ENCODE data around the gene COX5B.
A peak's percentile ranks its signal among the peaks of the same experiment; 100 is the strongest.
"Not testable (repeated sequence)": the region's sequence is repeated elsewhere in the genome, so short reads cannot be mapped to it uniquely, and the experiment has no call there.

COX5B gene, protein sequence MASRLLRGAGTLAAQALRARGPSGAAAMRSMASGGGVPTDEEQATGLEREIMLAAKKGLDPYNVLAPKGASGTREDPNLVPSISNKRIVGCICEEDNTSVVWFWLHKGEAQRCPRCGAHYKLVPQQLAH

DNA sequence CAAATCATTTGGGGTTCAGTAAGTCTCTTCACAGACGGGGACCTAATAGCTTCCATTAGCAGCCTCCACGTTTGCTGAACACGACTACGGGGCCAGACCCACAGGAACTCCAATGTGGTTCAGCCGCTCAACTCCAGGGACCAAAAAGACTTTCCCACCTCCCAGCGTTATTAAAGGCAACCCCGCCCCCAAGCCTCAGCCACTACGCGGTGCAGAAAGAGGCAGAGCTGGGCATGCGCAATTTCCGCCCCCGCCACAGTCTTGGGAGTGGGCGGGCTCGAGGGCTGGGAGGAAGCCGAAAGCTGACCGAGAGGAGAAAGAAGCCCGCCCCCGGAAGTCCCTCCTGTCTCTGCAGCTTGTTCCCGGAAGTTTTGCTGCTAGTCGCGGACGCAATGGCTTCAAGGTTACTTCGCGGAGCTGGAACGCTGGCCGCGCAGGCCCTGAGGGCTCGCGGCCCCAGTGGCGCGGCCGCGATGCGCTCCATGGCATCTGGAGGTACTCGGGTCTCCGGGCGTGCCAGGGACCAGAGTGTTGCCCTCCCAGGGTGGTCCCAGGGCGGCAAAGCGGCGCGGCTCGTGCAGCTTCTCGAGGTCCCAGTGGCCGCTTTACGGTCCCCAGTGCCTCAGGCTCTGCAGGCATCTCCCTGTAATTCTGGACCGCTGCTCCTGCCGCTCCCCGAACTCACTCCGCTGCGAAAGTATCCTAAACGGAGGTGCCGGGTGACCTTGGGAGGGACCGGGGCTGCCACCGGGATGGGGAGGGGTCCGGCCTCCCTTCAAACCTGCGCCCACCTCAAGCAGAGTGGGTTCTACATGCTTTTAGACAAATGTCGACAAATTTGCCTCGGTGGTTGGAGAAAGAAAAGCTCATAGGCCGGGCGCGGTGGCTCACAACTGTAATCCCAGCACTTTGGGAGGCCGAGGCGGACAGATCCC lies at the start of gene COX5B:
Gene COX5B (plus strand): TSS at position 368 of the 935 bp plus-strand sequence. CDS start 25 bp downstream, at position 393.
- peak; percentile 72 for DNase-seq (ENCODE audit: low read depth)

DNA sequence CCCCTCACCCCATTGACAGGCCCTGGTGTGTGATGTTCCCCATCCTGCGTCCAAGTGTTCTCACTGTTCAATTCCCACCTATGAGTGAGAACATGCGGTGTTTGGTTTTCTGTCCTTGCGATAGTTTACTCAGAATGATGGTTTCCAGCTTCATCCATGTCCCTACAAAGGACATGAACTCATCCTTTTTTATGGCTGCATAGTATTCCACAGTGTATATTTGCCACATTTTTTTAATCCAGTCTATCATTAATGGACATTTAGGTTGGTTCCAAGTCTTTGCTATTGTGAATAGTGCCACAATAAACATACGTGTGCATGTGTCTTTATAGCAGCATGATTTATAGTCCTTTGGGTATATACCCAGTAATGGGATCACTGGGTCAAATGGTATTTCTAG lies 49.7 kb upstream of the COX5B start:
- not testable (repeated sequence) for DNase-seq (ENCODE audit: low read depth)

DNA sequence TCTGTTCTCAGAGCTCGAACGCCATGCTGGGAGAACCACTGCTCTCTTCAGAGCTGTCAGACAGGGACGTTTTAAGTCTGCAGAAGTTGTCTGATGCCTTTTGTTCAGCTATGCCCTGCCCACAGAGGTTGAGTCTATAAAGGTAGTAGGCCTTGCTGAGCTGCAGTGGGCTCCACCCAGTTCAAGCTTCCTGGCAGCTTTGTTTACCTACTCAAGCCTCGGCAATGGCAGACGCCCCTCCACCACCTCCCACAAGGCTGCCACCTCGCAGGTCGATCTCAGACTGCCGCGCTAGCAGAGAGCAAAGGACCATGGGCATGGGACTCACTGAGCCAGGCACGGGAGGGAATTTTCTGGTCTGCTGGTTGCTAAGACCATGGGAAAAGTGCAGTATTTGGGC lies 44.3 kb upstream of the COX5B start:
- not testable (repeated sequence) for DNase-seq (ENCODE audit: low read depth)

DNA sequence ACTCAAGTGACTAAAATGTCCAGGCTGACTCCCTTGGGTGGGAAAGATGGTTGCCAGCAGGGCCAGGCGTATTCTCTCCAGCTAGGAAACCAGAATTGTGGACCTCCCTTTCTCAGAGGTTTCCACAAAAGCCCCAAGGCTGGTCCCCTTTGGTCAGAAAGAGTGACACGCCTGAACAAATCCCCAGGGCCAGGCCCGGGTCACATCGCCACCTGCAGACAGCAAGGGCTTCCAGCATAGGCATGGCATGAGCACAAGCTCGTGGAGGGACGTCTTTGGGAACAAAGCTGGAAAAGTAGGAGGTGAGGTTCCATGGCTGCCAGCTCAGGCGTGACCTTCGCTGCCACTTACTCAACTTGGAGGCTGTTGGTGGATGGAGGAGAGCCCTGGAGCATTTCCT lies 40.8 kb upstream of the COX5B start:
- not testable (repeated sequence) for DNase-seq (ENCODE audit: low read depth)

DNA sequence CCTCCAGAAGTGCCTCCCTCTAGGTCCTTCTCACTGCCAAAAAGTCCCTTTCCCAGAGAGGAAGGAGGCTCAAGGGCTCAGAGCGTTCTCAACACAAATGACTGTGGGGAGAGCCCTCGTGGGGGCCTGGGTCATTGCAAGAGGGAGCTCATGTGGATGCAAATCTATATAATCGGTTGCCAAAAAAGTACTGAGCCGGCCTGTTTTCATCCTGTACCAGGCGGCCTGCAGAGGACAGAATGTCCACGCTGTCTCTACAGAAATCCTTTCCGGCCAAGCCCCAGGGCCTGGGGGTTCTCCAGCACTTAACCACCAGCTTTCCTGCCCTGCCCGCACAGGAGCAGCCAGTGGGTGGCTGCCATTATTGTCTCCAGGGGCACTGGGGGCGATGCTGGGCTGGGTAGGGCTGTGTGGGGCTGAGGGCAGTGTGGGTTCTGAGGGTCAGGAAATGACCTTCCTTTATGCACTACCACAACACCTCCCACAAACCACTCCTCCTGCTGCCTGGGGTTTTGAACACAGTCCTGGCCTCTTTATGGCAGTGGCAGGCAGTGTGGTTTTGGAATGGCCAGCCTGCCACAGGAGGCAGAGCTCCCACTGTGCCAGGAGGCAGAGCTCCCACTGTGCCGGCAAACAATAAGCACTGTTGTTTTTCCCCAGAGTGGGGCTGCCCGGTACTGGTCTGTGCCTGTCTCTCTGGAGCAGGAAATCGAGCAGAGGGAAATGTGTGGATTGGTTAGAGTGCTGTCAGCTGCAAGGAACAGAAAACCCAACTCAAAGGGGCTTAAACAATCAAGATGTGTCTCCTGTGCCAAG lies 40.1 kb upstream of the COX5B start:
- DNase-seq (ENCODE audit: low read depth), result not testable (repeated sequence)

DNA sequence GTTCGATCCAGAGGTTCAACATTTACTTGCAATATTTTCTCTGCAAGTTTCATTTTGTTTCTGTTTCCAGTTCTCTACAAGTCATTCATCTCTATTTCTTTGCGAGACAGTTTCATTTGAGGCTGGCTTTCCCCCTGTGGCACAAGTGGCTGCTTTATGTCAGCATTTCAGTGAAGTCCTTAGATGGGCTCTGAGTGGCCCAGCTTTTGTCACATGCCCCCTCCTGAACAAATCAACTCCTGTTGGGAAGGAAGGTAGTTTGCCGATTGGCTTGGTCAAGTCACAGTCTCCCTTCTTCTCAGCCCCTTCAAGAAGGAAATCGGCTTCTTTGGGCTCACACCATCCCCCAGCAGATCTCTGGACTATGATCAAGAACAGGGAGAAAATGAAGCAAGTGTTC lies 37.1 kb upstream of the COX5B start:
- not testable (repeated sequence) for DNase-seq (ENCODE audit: low read depth)

DNA sequence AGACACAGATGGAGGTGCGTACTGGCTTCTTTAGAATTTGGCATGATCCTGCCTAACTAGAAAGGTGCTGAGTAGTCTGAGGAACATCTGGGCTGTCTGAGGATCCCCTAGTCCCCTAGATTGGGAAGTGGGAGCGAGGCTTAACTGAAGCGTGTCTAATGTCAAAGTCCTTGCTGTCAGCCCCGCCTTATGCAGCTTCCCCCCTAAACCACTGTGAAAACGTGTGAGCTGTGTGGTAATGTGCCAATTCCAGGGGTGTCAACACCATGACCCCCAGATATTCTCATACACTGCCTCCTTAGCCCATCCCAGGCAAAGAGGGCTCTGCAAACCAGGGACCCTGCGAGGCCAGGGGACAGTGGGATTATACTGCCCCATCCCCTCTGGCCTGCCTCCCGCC lies 34.0 kb upstream of the COX5B start:
- not testable (repeated sequence) for DNase-seq (ENCODE audit: low read depth)

DNA sequence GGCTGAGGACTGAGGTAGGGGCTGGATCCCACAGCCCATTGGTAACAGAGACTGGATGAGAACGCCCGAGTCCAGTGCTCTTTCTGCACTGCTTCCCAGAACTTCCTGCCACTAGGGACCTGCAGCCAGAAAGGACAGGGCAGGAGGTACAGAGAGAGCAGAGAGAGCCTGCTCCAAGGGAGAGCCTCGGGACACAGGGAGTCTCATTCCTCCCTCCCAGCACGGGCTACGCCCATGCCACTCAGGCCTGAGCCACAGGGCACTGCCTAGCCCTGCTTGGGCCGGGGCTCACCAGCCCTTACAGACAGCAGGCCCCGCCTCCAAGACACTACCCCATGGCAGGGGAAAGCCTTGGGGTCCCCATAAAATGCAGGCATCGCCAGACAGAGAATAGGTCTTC lies 30.1 kb upstream of the COX5B start:
- not testable (repeated sequence) for DNase-seq (ENCODE audit: low read depth)

DNA sequence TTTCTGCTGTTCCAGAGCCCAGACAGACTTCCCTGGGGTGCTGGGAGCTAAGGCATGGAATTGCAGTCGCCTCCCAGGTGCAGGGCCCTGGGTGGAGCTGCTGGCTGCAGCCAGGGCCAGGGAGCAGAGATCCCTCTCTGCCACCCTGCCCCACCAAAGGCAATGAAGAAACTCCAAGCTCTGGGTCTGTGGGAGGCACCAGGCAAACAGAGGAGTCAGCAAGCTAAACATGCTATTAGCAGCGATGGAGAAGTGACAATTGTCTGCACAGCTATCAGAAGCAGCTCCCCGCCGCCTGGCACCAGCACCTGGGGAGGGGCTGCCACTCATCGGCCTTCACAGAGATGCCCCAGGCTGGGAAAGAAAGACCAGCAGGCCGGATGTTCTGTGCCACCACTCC lies 28.0 kb upstream of the COX5B start:
- no peak for DNase-seq (ENCODE audit: low read depth)

DNA sequence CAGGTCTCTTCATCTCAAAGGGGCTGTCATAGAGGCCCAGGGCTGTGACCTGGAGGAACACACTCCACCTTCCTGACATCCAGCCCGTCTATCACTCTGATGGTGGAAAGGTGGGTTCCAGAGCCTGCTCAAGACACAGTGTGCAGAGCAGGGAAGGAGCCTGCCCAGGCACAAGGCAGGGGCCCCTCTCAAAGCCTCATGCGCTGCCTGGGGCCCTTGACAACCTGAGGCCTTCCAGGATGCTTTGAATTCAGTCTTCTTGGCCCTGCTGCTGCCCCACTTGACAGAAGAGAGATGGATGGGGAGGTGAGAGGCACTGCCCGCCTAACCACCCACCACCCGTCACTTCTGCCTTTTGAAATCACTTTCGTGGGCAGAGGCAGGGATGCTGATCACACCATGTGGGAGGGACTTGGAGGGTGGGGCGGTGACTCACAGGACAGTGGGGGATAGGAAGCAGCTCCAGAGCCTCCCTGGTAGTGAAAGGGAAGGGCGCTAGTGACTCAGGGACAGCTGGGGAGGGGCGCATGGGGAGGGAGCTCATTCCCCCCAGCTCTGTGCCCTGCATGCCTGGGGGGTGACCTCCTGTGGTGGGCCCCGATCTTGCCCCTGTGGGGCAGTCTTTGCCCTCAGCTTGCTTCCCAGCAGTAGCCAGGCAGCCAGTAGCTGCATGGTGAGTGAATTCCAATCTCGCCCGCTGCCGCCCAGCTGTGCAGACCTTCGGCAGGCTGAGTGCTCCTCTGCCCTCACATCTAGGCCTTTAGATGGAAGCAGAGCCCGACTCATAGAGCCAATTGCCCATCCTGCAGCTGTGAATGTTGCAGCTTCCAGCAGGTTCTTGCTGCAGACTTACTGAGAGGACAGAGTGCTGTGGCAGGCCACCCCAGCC lies 26.7 kb upstream of the COX5B start:
- DNase-seq (ENCODE audit: low read depth), result not testable (repeated sequence)

DNA sequence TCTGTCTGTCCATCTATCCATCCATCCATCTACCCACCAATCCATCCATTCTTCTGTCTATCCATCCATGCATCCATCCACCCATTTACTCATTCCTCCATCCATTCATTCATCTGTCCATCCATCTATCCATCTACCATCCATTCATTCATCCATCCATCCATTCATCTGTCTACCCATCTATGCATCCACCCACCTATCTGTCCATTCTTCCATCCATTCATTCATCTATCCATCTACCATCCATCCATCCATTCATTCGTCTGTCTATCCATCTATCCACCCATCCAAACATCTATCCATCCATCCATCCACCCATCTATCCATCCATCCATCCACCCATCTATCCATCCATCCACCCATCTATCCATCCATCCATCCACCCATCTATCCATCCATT lies 25.4 kb upstream of the COX5B start:
- DNase-seq (ENCODE audit: low read depth), result not testable (repeated sequence)

DNA sequence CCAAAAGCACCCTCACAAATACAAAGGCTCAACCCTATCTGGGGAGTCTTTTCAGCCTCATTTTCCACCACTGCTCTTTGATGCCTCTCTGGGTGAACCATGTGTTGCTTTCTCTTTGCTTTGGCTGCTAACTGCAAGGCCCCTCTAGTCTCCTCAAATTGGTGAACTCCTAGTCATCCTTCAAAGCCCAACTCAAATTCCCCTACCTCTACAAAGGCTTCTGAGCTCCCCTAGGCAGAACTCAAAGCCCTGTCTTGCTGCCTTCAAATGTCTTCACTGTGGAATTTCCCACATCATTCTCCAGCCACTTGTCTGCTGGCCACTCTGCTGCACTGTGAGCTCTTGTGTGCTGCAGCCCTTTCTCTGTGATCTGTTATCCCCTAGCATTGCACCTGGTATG lies 22.9 kb upstream of the COX5B start:
- not testable (repeated sequence) for DNase-seq (ENCODE audit: low read depth)

DNA sequence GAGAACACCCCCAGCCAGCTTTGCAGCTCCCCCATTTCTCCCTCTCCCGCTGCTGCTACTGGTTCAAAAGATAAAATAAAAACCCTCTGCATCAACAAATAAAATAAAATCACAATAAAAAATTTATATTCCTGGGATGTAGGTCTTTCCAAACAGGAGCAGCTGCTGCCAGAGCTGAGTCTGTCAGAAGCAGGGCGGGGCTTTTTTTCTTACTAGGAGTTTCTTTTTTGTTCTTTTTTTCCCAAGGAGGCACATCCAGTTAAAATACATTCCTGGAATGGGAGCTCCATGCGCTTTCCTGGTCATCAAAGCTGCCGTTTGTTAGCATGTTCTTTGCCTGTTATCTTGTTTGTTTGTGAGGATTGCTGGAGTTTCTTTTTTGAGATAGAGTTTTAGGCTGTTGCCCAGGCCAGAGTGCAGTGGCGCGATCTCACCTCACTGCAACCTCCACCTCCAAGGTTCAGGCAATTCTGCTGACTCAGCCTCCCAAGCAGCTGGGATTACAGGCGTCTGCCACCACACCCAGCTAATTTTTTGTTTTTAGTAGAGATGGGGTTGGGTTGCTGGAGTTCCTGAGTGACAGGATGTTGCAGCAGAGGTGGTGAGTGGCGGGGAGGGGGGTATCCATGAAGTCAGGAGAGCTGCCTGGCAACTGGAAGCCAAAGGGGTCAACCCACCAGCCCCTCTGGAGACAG lies 20.4 kb upstream of the COX5B start:
- DNase-seq (ENCODE audit: low read depth), result not testable (repeated sequence)

DNA sequence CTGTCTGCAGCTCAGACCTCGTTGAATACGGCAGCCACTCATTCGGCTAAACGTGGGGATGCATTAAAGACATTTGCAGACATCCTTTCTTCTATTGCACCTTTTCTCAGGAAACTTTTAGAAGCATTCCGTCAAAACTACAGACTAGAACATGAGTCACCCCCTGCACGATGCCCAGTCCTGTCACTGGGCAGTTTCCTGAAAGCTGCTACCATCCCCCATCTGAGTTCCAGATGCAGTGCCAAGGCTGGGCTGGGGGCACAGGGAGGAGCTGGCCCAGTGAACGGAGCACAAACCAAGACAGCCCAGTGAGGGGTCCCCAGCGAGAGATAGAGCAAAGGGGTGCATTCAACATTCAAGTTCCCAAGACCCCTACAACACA lies 19.8 kb upstream of the COX5B start:
- DNase-seq (ENCODE audit: low read depth), result not testable (repeated sequence)

DNA sequence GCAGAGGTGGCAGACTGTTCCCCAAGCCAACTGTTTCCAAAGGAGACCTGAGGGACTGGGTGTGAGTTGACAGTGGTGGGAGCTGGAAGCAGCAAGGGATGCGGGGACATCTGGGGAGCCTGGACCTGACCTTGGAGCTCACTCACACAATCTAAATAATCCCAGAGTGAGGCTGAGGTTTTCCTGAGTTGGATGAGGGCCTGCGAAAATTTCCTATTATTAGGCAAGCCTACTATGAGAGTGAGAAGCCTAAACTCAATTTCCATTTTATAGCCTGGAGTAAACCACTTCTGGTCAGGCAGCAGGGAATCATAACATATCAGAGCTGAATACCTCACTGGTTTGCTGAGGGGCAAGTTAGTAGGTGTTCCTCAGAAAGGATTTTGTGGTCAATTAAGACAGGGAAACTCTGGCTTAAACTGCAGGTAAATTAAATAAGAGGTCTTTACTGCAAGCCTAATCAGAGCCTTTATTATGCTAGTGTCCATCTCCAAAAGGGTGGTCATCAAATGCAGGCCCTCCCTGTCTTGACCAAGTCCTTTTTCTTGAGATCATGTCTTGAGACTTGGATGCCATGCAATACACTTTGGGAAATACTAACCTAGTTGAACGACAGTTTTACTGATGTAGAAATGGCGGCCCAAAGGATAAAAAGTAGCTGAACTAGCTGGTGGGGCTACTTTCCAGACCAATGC lies 1.7 kb upstream of the COX5B start:
- no peak for DNase-seq (ENCODE audit: low read depth)

DNA sequence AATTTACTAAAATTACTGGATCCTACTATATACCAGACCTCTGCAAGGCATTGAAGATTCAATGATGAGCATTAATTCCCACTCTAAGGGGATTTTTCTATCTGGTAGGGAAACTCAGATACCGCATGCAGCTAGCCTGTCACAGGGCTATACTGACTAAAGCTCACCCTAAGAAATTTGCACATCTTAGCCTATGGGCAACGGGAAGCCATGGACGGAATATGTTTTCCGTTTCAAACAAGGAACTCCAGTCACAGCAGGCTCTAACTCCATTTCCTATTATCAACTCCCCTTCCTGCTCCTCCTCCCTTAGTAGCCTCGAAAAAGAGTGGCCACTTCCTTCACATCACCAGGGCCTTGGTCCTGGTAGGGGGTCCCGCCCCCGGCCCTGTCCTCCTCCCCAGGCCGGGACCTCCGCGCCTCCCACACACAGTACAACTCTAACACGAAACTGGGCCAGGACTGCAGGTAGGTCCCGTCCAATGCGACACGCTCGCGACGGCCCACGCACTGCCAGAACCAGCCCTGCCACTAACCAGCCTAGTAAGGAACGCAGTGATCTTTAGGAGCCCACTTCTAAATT lies 659 bp upstream of the COX5B start:
- no peak for DNase-seq (ENCODE audit: low read depth)

DNA sequence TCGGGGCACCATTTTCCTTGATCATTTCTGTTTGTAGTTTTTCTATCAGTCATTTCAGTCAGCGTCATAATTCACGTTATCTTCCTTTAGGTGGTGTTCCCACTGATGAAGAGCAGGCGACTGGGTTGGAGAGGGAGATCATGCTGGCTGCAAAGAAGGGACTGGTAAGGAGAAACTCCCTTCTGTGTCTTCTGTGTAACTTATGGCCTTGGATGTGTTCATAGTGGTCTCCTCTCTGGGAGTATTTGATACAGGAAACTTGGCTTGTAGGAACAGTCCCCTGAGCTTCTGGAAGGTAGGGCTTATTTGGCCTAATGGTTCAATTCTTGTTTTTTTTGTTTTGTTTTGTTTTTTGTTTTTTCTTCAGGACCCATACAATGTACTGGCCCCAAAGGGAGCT lies 1.1 kb downstream of the COX5B start:
- DNase-seq (ENCODE audit: low read depth), result no peak

DNA sequence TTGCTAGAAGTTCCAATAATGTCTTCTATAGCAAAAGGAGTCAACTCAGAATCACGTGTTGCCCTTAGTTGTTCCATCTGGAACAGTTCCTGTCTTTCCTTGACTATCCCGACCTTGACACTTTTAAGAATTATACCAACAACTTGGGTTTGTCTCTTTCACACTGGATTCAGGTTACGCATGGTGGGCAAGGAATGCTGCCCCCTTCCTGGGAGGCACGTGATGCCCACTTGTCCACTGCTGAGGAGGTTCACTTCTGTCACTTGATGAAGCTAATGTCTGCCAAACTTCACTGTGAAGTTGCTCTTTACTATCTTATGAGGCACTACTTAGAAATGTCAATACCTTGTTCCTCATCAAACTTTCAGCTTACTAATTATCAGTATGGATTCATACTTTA lies 5.3 kb downstream of the COX5B start:
- DNase-seq (ENCODE audit: low read depth), result no peak

DNA sequence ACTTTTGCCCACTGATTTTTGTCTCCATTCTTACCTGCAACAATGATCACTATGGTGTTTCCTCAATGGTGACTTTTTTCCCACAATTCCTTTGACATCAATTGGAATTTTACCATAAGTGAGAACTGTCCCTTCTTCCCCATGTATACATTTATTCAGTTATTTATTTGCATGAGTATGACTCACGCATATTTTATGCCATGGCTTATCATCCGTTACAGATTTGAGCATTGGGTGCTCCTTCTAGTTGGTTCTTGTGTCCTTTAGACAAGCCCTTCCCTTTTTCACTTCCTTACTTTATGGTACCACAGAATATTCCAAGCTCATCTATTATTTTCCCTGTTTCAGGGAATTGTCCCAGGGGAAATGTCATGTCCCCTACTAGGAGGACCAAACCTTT lies 7.6 kb downstream of the COX5B start:
- no peak for DNase-seq (ENCODE audit: low read depth)

DNA sequence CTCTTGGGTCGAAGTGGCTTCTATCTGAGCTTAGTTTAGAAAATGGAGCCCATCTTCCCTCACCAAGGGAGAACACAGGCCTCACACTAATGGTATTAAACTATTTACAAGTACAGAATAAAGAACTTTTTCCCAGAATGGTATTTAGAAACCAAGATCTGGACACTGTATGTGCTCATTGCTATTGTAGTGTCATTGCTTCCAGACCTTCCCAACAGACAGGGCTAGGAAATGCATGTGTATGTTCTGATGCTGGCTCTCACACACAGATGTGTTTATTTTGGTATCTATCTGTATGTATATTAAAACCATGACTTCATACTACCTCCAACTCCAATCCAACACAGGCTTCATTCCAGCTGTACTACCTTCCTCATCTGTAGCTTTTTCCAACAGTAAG lies 8.0 kb downstream of the COX5B start:
- no peak for DNase-seq (ENCODE audit: low read depth)

All from GM04503 (cell line).